Gastrocnemius medialis (tissue), 4 donors: ENCODE data around the gene PPP2R5C.

ENCODE experiments used
- POLR2A ChIP-seq, 2 donors: fragments of 450-650 bp; IDR thresholded peaks; one replicate each; pipeline ENCODE4 v1.6.1; 2017; ENCODE audit warnings: antibody characterized with exemption in 2 of 2, mild to moderate bottlenecking in 2 of 2, moderate library complexity in 2 of 2
- TF ChIP-seq, protein P1 (sequence below), 5 experiments: fragments of 450-650 bp in 3 of 5; fragments of 200-600 bp in 2 of 5; sonication (generic) in 2 of 5; IDR thresholded peaks in 4 of 5; conservative IDR thresholded peaks in 1 of 5; 1 replicate in 4 of 5; 2 replicates in 1 of 5; pipeline ENCODE4 v1.5.1; 2016 to 2019; ENCODE audit warnings: antibody characterized with exemption in 5 of 5, mild to moderate bottlenecking in 3 of 5, moderate library complexity in 3 of 5

DNA sequence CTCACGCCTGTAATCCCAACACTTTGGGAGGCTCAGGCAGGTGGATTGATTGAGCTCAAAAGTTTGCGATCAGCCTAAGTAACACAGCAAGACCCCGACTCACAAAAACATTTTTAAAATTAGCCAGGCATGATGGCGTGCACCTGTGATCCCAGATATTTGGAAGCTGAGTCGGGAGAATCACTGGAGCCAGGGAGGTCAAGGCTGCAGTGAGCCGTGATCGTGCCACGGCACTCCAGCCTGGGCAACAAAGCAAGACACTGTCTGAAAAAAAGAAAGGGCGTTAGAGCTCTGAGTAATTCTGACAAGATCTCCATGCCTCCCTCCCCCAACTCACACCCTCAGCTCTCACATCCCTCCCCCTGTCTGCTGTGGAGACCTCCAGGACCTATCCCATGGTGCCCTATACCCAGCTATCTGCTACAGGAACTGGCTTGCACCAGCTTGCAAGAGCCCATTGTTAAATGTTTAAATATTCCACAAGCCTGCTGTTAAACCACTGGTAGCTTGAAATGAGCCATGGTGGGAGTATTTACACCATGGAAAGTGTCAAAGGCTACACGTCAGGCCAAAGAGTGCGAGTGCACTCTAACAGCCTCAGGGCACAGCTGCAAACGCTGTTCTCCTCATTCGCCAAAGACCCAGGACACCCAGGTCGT, 35.1 kb upstream of the PPP2R5C start:
- TF ChIP-seq, protein P1, sequence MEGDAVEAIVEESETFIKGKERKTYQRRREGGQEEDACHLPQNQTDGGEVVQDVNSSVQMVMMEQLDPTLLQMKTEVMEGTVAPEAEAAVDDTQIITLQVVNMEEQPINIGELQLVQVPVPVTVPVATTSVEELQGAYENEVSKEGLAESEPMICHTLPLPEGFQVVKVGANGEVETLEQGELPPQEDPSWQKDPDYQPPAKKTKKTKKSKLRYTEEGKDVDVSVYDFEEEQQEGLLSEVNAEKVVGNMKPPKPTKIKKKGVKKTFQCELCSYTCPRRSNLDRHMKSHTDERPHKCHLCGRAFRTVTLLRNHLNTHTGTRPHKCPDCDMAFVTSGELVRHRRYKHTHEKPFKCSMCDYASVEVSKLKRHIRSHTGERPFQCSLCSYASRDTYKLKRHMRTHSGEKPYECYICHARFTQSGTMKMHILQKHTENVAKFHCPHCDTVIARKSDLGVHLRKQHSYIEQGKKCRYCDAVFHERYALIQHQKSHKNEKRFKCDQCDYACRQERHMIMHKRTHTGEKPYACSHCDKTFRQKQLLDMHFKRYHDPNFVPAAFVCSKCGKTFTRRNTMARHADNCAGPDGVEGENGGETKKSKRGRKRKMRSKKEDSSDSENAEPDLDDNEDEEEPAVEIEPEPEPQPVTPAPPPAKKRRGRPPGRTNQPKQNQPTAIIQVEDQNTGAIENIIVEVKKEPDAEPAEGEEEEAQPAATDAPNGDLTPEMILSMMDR (IDR thresholded peaks at IDR 0.05 in 4 of 5, conservative IDR thresholded peaks at IDR 0.05 in 1 of 5): no peak
- no peak for TF ChIP-seq POLR2A (IDR thresholded peaks at IDR 0.05)
